Measurements from ENCODE around the gene MAP4K2.
"Not testable (repeated sequence)": the region's sequence is repeated elsewhere in the genome, so short reads cannot be mapped to it uniquely, and the experiment has no call there.

Gene MAP4K2

DNA sequence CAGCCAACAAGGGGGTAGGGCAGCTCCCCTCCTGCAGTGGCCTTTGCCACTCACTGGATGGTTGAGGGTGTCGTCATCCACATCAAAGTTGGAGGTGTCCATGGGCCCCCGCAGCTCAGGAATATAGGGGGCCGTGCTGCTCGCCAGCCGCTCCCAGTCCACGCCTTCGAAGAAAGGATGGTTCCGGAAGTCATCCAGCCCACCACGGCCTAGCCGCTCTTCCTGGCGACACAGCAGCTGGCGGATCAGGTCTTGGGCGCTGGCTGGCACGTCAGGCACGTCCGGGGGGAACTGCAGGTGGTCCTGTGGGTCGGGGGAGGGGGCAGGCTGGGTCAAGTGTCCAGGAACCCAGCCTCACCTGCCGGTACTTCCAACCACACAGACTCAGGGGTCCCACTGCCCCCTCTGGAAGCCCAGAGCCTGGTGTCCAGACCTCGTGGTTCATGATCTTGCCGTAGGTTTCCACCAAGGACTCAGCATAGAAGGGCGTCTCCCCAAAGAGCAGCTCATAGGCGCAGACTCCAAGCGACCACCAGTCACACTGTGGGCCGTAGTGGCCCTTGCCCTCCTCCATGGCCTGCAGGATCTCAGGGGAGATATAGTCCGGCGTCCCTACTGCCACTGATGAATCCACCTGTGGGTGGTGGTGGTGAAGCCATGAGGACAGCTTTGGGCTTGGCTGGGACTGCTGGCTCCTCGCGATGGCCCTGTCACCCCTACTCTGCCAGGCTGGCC lies 35.8 kb upstream of the MAP4K2 start:
- no peak for DNase-seq (ENCODE audit: low read depth)

DNA sequence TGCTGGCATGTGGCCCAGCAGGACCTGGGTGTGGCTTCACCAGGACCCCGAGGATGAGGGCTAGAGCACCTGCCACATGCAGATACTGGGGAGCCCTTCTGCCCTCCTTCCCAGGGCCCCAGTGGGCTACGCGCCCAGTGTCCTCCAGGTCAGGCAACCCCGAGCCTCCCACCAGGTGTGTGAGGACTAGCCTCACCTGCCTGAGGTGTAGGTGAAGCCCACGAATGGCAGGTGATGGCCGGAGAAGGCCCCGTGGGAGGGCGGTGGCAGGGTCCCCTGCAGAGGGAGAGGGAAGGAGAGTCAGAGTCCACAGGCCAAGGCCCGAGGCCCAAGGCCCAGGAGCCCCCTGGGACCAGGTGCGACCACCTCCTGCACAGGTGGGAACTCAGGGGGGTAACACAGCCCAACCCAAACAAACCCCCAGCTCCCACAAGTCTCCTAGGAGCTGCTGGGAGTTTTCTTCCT lies 34.9 kb upstream of the MAP4K2 start:
- DNase-seq (ENCODE audit: low read depth), result no peak

- DNase-seq (ENCODE audit: low read depth), result no peak
Measured at GRCh38 chr11:64836448-64837072, 33.5 kb upstream of the MAP4K2 start.

GRCh38 chr11:64835616-64836447 lies 32.8 kb upstream of the MAP4K2 start:
- DNase-seq (ENCODE audit: low read depth), result no peak

- peak; percentile 20 for DNase-seq (ENCODE audit: low read depth)
Measured at GRCh38 chr11:64834723-64835615, 32.0 kb upstream of the MAP4K2 start.

- no peak for DNase-seq (ENCODE audit: low read depth)
Measured at GRCh38 chr11:64834031-64834722, 31.2 kb upstream of the MAP4K2 start.

- no peak for DNase-seq (ENCODE audit: low read depth)
Measured at GRCh38 chr11:64833509-64833908, 30.5 kb upstream of the MAP4K2 start.

DNA sequence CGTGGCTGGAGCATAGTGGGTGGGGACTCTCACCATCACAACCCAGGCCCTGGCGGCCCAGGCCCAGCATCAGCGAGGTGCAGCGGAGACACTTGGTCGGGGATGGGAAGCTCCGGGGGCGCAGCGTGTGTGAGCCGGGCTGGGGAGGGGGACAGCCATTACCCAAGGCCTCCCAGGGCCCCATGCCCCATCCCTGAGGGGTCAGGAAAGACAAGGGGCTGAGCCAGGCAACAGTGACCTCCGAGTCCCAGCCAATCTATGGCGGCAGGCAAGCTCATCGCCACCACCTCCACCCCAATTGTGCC lies 30.1 kb upstream of the MAP4K2 start:
- DNase-seq (ENCODE audit: low read depth), result no peak

DNA sequence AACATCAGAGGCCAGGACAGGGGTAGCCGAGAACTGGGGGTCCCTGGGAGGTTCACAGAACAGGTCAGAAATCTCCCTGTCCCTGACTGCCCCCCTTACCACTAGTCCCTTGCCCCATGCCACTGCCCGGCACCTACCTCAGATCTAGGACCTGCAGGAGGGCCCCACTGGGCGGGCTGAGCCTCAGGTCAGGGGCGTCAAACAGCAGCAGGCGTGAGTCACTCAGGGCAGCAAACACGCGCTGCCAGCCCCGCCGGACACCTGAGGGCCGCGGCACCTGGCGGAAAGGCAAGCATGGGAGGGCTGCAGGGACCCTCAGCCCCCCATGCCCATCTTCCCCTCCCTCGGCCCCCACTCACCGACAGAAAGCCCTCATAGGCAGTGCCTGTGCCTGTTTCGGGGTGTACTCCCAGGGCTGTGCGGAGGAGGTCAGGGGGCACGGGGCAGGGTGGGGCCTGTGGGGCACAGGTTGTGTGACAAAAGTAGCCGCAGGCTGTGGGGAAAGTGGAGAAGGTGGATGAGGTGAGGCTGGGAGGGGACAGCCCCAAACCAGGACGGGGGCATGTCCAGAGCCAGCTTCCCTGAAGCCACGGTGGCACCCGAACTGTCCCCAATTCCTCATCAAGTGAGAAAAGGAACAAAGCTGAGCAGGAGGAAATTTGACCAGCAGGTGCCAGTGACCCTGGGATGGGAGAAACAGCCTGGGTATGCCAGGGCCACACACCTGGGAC lies 29.6 kb upstream of the MAP4K2 start:
- no peak for DNase-seq (ENCODE audit: low read depth)

GRCh38 chr11:64831411-64831891 lies 28.4 kb upstream of the MAP4K2 start:
- no peak for DNase-seq (ENCODE audit: low read depth)

- no peak for DNase-seq (ENCODE audit: low read depth)
Measured at GRCh38 chr11:64829536-64830251, 26.7 kb upstream of the MAP4K2 start.

- DNase-seq (ENCODE audit: low read depth), result no peak
Measured at GRCh38 chr11:64827451-64827839, 24.4 kb upstream of the MAP4K2 start.

DNA sequence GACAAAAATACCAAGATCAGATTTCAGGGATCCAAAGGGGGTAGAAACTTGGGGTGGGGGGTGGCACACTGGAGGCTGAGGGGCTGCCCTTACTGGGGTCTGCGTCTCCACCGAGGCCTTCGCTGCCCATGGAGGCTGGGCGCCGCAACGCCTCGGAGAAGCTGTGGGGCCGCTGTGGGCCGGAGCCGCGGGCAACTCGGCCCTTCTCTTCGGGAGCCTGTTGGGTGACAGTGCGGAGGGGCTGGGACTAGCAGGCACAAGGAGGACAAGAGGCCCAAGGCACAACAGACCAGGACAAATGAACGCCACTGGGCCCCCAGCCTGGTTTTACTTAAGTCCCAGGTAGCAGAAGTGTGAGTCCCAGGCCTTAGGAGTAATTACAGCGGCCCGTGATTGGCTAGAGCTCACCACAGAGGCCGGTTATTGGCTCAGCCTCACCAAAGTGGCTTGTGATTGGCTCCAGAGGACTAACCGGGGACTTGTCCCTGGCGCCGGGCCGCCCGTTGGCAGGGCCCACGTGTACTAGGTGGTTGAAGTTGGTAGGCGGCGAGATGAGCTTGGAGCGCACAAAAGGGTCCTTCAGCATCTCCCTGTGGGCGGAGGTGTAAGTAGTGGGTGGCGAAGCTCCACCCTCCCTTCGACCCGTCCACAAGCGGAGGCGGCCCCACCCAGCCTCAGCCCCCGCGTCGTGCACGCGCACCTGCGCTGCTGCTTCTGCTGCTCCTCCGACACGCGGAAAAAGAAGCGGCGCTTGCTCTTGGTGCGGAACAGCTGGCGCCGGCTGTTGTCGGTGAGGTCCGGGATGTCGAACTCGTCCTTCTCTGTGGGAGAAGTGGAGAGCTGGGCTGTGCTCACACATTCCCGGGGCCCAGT lies 23.8 kb upstream of the MAP4K2 start:
- no peak for DNase-seq (ENCODE audit: low read depth)

- DNase-seq (ENCODE audit: low read depth), result no peak
Measured at GRCh38 chr11:64826062-64826461, 23.0 kb upstream of the MAP4K2 start.

DNA sequence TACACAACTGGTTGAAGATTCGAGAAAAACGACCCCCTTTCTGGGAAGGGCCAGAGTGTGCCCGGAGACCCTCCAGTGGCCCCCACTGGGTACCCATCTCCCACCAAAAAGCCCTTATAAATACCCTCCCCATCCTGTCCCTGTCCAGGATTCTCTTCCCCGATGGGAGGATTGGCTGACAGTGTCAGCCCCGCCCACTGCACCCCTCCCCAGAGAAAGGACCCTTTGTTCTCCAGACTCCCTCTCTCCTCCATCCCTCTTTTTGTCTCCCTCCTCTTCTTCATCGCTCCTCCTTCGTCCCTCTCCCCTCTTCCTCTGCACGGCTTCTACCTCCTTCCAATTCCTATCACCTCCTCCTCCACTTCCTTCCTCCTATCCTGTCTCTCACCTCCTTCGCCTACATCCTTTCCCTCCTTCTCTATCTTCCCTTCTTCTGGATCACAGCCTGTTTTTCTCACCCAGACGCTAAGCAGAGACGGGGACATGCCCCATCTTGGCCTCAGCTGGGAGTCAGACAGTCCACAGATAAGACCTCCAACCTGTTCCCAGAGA lies 20.6 kb upstream of the MAP4K2 start:
- no peak for DNase-seq (ENCODE audit: low read depth)

- no peak for DNase-seq (ENCODE audit: low read depth)
Measured at GRCh38 chr11:64817476-64817875, 14.5 kb upstream of the MAP4K2 start.

- DNase-seq (ENCODE audit: low read depth), result not testable (repeated sequence)
Measured at GRCh38 chr11:64815433-64815832, 12.4 kb upstream of the MAP4K2 start.

GRCh38 chr11:64814712-64815187 lies 11.7 kb upstream of the MAP4K2 start:
- no peak for DNase-seq (ENCODE audit: low read depth)

Data from iris pigment epithelial cell (primary cell).